Prostate gland (tissue), 2 donors: Measurements from ENCODE around the gene KIF26B. TPM values are rescaled to one million over a fixed set of nuclear protein-coding genes. Genes with fewer than 3 reads are reported as not detected.

Experiments
- DNase-seq: peaks from one replicate; pipeline ENCODE4 v3.0.0-alpha.2; 2019; ENCODE audit warnings: low spot score
- H3K27ac ChIP-seq, 2 donors: fragments of 200-600 bp; sonication (generic); 2 replicates each; pipeline ENCODE4 v1.5.1; 2017 to 2019
- H3K27me3 ChIP-seq: fragments of 200-600 bp; sonication (generic); replicated peaks from 2 replicates; pipeline ENCODE4 v1.5.1; 2019; ENCODE audit not compliant: insufficient read depth
- H3K36me3 ChIP-seq, 2 donors: fragments of 200-600 bp; sonication (generic); 1 replicate in 1 of 2; 2 replicates in 1 of 2; pipeline versions ENCODE4 v1.5.1 to v1.8.1; 2017 to 2019
- H3K4me1 ChIP-seq: fragments of 200-600 bp; sonication (generic); replicated peaks from 2 replicates; pipeline ENCODE4 v1.5.1; 2019
- H3K4me3 ChIP-seq, 2 donors: fragments of 200-600 bp; sonication (generic); 2 replicates each; pipeline ENCODE4 v1.5.1; 2017 to 2019
- H3K9me3 ChIP-seq: fragments of 200-600 bp; sonication (generic); 2 replicates; pipeline ENCODE4 v1.5.1; 2017
- CTCF ChIP-seq, 4 experiments: fragments of 200-600 bp in 2 of 4; fragments of 450-650 bp in 2 of 4; sonication (generic) in 2 of 4; IDR thresholded peaks; 1 replicate in 3 of 4; 2 replicates in 1 of 4; pipeline ENCODE4 v1.5.1; 2016 to 2019; ENCODE audit warnings: antibody characterized with exemption in 4 of 4, mild to moderate bottlenecking in 2 of 4, moderate library complexity in 2 of 4
- POLR2A ChIP-seq: fragments of 450-650 bp; IDR thresholded peaks from one replicate; pipeline ENCODE4 v1.6.1; 2016; ENCODE audit warnings: antibody characterized with exemption, mild to moderate bottlenecking
- POLR2AphosphoS5 ChIP-seq: sonication (generic); formaldehyde crosslinking; IDR thresholded peaks from one replicate; pipeline ENCODE4 v1.6.1; 2017; ENCODE audit warnings: antibody characterized with exemption
- WGBS: methylation state at CpG from one replicate; pipeline ENCODE4 v1.1.5; 2018; 5-methylcytosine and 5-hydroxymethylcytosine counted together
- intact Hi-C: fragments of 100-400 bp; cut with DNase I; formaldehyde crosslinking; loops from one replicate; pipeline ENCODE4 v1.14.2; 2022
- total RNA-seq, 2 donors: library from RNA; depleted of rRNA; stranded (reverse); fragments of >200 nt; gene quantifications; one replicate each; pipeline ENCODE4 v1.1.0, GENCODE V29; 2016

KIF26B gene
- total RNA-seq, 2 donors from 2014 or later = 3.3 to 3.8 TPM

GRCh38 chr1:245116131-245116530 is 38.7 kb upstream of the KIF26B start:
- no peaks in the 10 kb centered on the region for H3K9me3 ChIP-seq
- H3K36me3 ChIP-seq = no peaks in the 10 kb centered on the region
- no peak overlapping the region for H3K4me3 ChIP-seq
- H3K27me3 ChIP-seq = no peaks in the 10 kb centered on the region
- no peak overlapping the region for H3K27ac ChIP-seq
- 89% methylated on average over 4 of the region's 4 CpGs for WGBS
- intact Hi-C loops = no loop called here
- no peak for DNase-seq
- H3K4me1 ChIP-seq = no peaks in the 10 kb centered on the region
- TF ChIP-seq POLR2A (no peak), CTCF (IDR thresholded peaks at IDR 0.05) (no peak), POLR2AphosphoS5 (no peak)

- no peaks in the 10 kb centered on the region for H3K4me1 ChIP-seq
- intact Hi-C loops = no loop called here
- 46% methylated on average over 3 of the region's 3 CpGs for WGBS
Observed at GRCh38 chr1:245116751-245117150, 38.0 kb upstream of the KIF26B start.

GRCh38 chr1:245118066-245118465 is 36.7 kb upstream of the KIF26B start:
- Histone ChIP-seq H3K4me1 (no peaks in the 10 kb centered on the region), H3K36me3 (no peaks in the 10 kb centered on the region), H3K4me3 (no peak overlapping the region), H3K9me3 (no peaks in the 10 kb centered on the region), H3K27ac (no peak overlapping the region), H3K27me3 (no peaks in the 10 kb centered on the region)
- TF ChIP-seq CTCF (IDR thresholded peaks at IDR 0.05) (no peak), POLR2A (no peak), POLR2AphosphoS5 (no peak)
- 82% methylated on average over 7 of the region's 7 CpGs for WGBS
- intact Hi-C loops = no loop called here
- no peak for DNase-seq

More at GRCh38 chr1:245116751-245117150, 38.0 kb upstream of the KIF26B start:
- no peaks in the 10 kb centered on the region for H3K27me3 ChIP-seq
- no peak overlapping the region for H3K4me3 ChIP-seq
- no peaks in the 10 kb centered on the region for H3K36me3 ChIP-seq
- no peak for TF ChIP-seq CTCF (IDR thresholded peaks at IDR 0.05)
- no peak for TF ChIP-seq POLR2AphosphoS5
- no peak for TF ChIP-seq POLR2A
- no peak for DNase-seq
- H3K9me3 ChIP-seq = no peaks in the 10 kb centered on the region
- H3K27ac ChIP-seq = no peak overlapping the region

GRCh38 chr1:245118806-245119205 is 36.0 kb upstream of the KIF26B start:
- Histone ChIP-seq H3K27ac (no peak overlapping the region), H3K9me3 (no peaks in the 10 kb centered on the region), H3K4me3 (no peak overlapping the region), H3K36me3 (no peaks in the 10 kb centered on the region), H3K4me1 (no peaks in the 10 kb centered on the region), H3K27me3 (no peaks in the 10 kb centered on the region)
- TF ChIP-seq CTCF (IDR thresholded peaks at IDR 0.05) (no peak), POLR2AphosphoS5 (no peak), POLR2A (no peak)
- no peak for DNase-seq
- WGBS = 93% methylated on average over 2 of the region's 2 CpGs
- intact Hi-C loops = no loop called here

GRCh38 chr1:245121523-245121922 is 33.3 kb upstream of the KIF26B start:
- no peak for TF ChIP-seq CTCF (IDR thresholded peaks at IDR 0.05)
- no peak for TF ChIP-seq POLR2AphosphoS5
- no peak for TF ChIP-seq POLR2A

More at GRCh38 chr1:245121523-245121922, 33.3 kb upstream of the KIF26B start:
- Histone ChIP-seq H3K27me3 (no peaks in the 10 kb centered on the region), H3K4me1 (no peaks in the 10 kb centered on the region), H3K36me3 (no peaks in the 10 kb centered on the region), H3K4me3 (no peak overlapping the region), H3K9me3 (no peaks in the 10 kb centered on the region), H3K27ac (no peak overlapping the region)
- no peak for DNase-seq
- 86% methylated on average over 7 of the region's 7 CpGs for WGBS
- intact Hi-C loops = no loop called here
